ENCODE measurements around the gene THYN1. TPM values are rescaled to one million over a fixed set of nuclear protein-coding genes. Genes with fewer than 3 reads are reported as not detected.

THYN1 gene
- polyA plus RNA-seq, 2 donors: 22.0 to 26.8 TPM

DNA sequence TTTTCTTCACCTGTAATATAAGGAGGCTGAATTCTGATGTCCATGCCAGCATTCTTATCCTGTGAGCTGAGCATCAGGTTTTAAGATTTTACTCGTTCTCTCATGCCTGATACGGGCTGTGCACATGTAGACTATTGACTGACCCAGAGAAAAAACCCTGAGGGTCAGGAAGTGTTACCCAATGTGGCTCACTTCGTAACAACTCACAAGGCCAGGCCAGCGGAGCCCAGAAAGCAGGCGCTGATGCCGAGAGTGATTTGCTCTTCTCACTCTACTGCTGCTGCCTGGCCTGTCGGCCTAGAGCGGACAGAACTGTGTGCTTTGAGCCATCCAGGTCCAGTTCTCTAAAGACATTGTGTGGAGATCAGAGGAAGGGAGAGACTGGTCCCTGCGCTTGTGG is 10.8 kb downstream of the THYN1 start:
- H3K27ac ChIP-seq (ENCODE audit: low read depth in 2 of 2, low read length in 1 of 2): no peak overlapping the region
- no peaks in the 10 kb centered on the region for H3K27me3 ChIP-seq (ENCODE audit: control insufficient read depth in 1 of 2, insufficient read depth in 2 of 2, low read length in 2 of 2)
- H3K4me3 ChIP-seq (ENCODE audit: low read depth in 1 of 2, low read length in 2 of 2): no peak overlapping the region
- peaks cover 19 to 39% of the 10 kb centered on the region in 2 donors for H3K36me3 ChIP-seq (ENCODE audit: control insufficient read depth in 2 of 2, insufficient read depth in 2 of 2, low read length in 1 of 2)
- H3K9me3 ChIP-seq (ENCODE audit: control insufficient read depth in 2 of 2, insufficient read depth in 1 of 2, low read depth in 1 of 2, low read length in 1 of 2): no peaks in the 10 kb centered on the region
- WGBS, 2 donors: 83 to 88% methylated on average over 9 of the region's 9 CpGs
- no peaks in the 10 kb centered on the region for H3K4me1 ChIP-seq (ENCODE audit: control insufficient read depth in 2 of 2, insufficient read depth in 2 of 2, low read length in 1 of 2)

GRCh38 chr11:134240592-134240991 is 12.6 kb downstream of the THYN1 start:
- Histone ChIP-seq H3K36me3 (ENCODE audit: control insufficient read depth in 2 of 2, insufficient read depth in 2 of 2, low read length in 1 of 2) (peaks cover 19 to 32% of the 10 kb centered on the region in 2 donors), H3K4me3 (ENCODE audit: low read depth in 1 of 2, low read length in 2 of 2) (no peak overlapping the region), H3K4me1 (ENCODE audit: control insufficient read depth in 2 of 2, insufficient read depth in 2 of 2, low read length in 1 of 2) (no peaks in the 10 kb centered on the region), H3K9me3 (ENCODE audit: control insufficient read depth in 2 of 2, insufficient read depth in 1 of 2, low read depth in 1 of 2, low read length in 1 of 2) (no peaks in the 10 kb centered on the region), H3K27me3 (ENCODE audit: control insufficient read depth in 1 of 2, insufficient read depth in 2 of 2, low read length in 2 of 2) (no peaks in the 10 kb centered on the region), H3K27ac (ENCODE audit: low read depth in 2 of 2, low read length in 1 of 2) (no peak overlapping the region)
- 65 to 66% methylated on average over 6 of the region's 6 CpGs for WGBS, 2 donors

GRCh38 chr11:134238956-134239355 is 14.2 kb downstream of the THYN1 start:
- Histone ChIP-seq H3K27me3 (ENCODE audit: control insufficient read depth in 1 of 2, insufficient read depth in 2 of 2, low read length in 2 of 2) (no peaks in the 10 kb centered on the region), H3K9me3 (ENCODE audit: control insufficient read depth in 2 of 2, insufficient read depth in 1 of 2, low read depth in 1 of 2, low read length in 1 of 2) (no peaks in the 10 kb centered on the region), H3K4me1 (ENCODE audit: control insufficient read depth in 2 of 2, insufficient read depth in 2 of 2, low read length in 1 of 2) (no peaks in the 10 kb centered on the region), H3K36me3 (ENCODE audit: control insufficient read depth in 2 of 2, insufficient read depth in 2 of 2, low read length in 1 of 2) (peaks cover 16 to 25% of the 10 kb centered on the region in 2 donors), H3K27ac (ENCODE audit: low read depth in 2 of 2, low read length in 1 of 2) (no peak overlapping the region), H3K4me3 (ENCODE audit: low read depth in 1 of 2, low read length in 2 of 2) (no peak overlapping the region)
- 96 to 97% methylated on average over 5 of the region's 5 CpGs for WGBS, 2 donors

DNA sequence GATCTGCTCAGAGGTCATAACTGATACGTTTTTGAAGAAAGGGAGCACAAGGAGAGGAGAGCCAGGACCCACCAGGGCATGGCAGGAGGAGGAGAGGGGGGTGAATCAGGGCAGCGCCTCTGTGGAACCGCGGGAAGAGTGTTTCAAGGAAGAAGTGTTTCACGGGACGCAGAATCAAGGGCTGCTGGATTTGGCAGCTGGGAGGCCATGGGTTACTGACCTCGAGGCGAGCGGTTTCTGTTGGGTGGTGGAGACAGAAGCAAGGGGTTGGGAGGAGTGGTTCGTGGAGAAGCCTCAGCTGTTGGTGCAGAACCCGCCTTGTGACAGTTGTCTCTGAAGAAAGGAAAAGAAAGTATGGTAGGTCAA is 15.6 kb downstream of the THYN1 start:
- Histone ChIP-seq H3K4me3 (ENCODE audit: low read depth in 1 of 2, low read length in 2 of 2) (no peak overlapping the region), H3K36me3 (ENCODE audit: control insufficient read depth in 2 of 2, insufficient read depth in 2 of 2, low read length in 1 of 2) (peaks cover 6 to 23% of the 10 kb centered on the region in 2 donors), H3K9me3 (ENCODE audit: control insufficient read depth in 2 of 2, insufficient read depth in 1 of 2, low read depth in 1 of 2, low read length in 1 of 2) (no peaks in the 10 kb centered on the region), H3K27me3 (ENCODE audit: control insufficient read depth in 1 of 2, insufficient read depth in 2 of 2, low read length in 2 of 2) (no peaks in the 10 kb centered on the region), H3K4me1 (ENCODE audit: control insufficient read depth in 2 of 2, insufficient read depth in 2 of 2, low read length in 1 of 2) (no peaks in the 10 kb centered on the region), H3K27ac (ENCODE audit: low read depth in 2 of 2, low read length in 1 of 2) (no peak overlapping the region)
- WGBS, 2 donors: 89 to 91% methylated on average over 11 of the region's 11 CpGs

GRCh38 chr11:134236834-134237556 is 16.2 kb downstream of the THYN1 start:
- no peaks in the 10 kb centered on the region for H3K4me1 ChIP-seq (ENCODE audit: control insufficient read depth in 2 of 2, insufficient read depth in 2 of 2, low read length in 1 of 2)
- H3K27ac ChIP-seq (ENCODE audit: low read depth in 2 of 2, low read length in 1 of 2): no peak overlapping the region
- H3K36me3 ChIP-seq (ENCODE audit: control insufficient read depth in 2 of 2, insufficient read depth in 2 of 2, low read length in 1 of 2): peaks cover 6 to 23% of the 10 kb centered on the region in 2 donors
- no peak overlapping the region for H3K4me3 ChIP-seq (ENCODE audit: low read depth in 1 of 2, low read length in 2 of 2)
- H3K9me3 ChIP-seq (ENCODE audit: control insufficient read depth in 2 of 2, insufficient read depth in 1 of 2, low read depth in 1 of 2, low read length in 1 of 2): no peaks in the 10 kb centered on the region
- WGBS, 2 donors: 89 to 92% methylated on average over 7 of the region's 7 CpGs
- no peaks in the 10 kb centered on the region for H3K27me3 ChIP-seq (ENCODE audit: control insufficient read depth in 1 of 2, insufficient read depth in 2 of 2, low read length in 2 of 2)

- no peaks in the 10 kb centered on the region for H3K27me3 ChIP-seq (ENCODE audit: control insufficient read depth in 1 of 2, insufficient read depth in 2 of 2, low read length in 2 of 2)
- H3K36me3 ChIP-seq (ENCODE audit: control insufficient read depth in 2 of 2, insufficient read depth in 2 of 2, low read length in 1 of 2): peaks cover 6 to 15% of the 10 kb centered on the region in 2 donors
- 79 to 88% methylated on average over 3 of the region's 3 CpGs for WGBS, 2 donors
- H3K27ac ChIP-seq (ENCODE audit: low read depth in 2 of 2, low read length in 1 of 2): no peak overlapping the region
- no peak overlapping the region for H3K4me3 ChIP-seq (ENCODE audit: low read depth in 1 of 2, low read length in 2 of 2)
- H3K9me3 ChIP-seq (ENCODE audit: control insufficient read depth in 2 of 2, insufficient read depth in 1 of 2, low read depth in 1 of 2, low read length in 1 of 2): no peaks in the 10 kb centered on the region
- H3K4me1 ChIP-seq (ENCODE audit: control insufficient read depth in 2 of 2, insufficient read depth in 2 of 2, low read length in 1 of 2): peaks cover 2 to 4% of the 10 kb centered on the region in 2 donors
These were observed 17.8 kb downstream of the THYN1 start for GRCh38 chr11:134235399-134235798.

DNA sequence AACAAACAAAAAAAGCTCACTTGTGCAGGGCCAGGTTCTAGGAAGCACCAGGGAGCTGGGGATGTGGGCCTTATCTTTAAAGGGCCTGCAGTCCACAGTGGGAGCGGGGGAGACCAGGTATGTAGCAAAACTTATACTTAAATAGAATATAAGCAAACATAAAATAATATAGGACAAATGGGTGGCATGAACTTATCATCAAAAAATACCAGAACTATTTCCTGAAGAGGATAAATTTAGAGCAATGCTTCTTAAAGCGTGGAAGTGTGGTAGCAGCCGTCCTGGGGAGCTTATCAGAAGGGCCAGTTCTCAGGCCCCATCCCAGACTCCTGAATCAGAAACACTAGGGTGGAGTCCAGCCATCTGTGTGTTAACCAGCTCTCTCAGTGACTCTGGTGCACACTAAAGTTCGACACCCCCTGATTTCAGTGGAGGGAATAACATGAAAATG is 19.4 kb downstream of the THYN1 start:
- peaks cover 2 to 4% of the 10 kb centered on the region in 2 donors for H3K4me1 ChIP-seq (ENCODE audit: control insufficient read depth in 2 of 2, insufficient read depth in 2 of 2, low read length in 1 of 2)
- no peak overlapping the region for H3K4me3 ChIP-seq (ENCODE audit: low read depth in 1 of 2, low read length in 2 of 2)
- H3K9me3 ChIP-seq (ENCODE audit: control insufficient read depth in 2 of 2, insufficient read depth in 1 of 2, low read depth in 1 of 2, low read length in 1 of 2): no peaks in the 10 kb centered on the region
- H3K27me3 ChIP-seq (ENCODE audit: control insufficient read depth in 1 of 2, insufficient read depth in 2 of 2, low read length in 2 of 2): no peaks in the 10 kb centered on the region
- peaks cover 3 to 12% of the 10 kb centered on the region in 2 donors for H3K36me3 ChIP-seq (ENCODE audit: control insufficient read depth in 2 of 2, insufficient read depth in 2 of 2, low read length in 1 of 2)
- H3K27ac ChIP-seq (ENCODE audit: low read depth in 2 of 2, low read length in 1 of 2): no peak overlapping the region
- 95% methylated on average over 4 of the region's 4 CpGs for WGBS, 2 donors

- peaks cover 3 to 12% of the 10 kb centered on the region in 2 donors for H3K36me3 ChIP-seq (ENCODE audit: control insufficient read depth in 2 of 2, insufficient read depth in 2 of 2, low read length in 1 of 2)
- WGBS, 2 donors: 74 to 80% methylated on average over 10 of the region's 10 CpGs
- no peaks in the 10 kb centered on the region for H3K9me3 ChIP-seq (ENCODE audit: control insufficient read depth in 2 of 2, insufficient read depth in 1 of 2, low read depth in 1 of 2, low read length in 1 of 2)
- H3K4me1 ChIP-seq (ENCODE audit: control insufficient read depth in 2 of 2, insufficient read depth in 2 of 2, low read length in 1 of 2): peaks cover 2 to 4% of the 10 kb centered on the region in 2 donors
- H3K27me3 ChIP-seq (ENCODE audit: control insufficient read depth in 1 of 2, insufficient read depth in 2 of 2, low read length in 2 of 2): no peaks in the 10 kb centered on the region
- no peak overlapping the region for H3K4me3 ChIP-seq (ENCODE audit: low read depth in 1 of 2, low read length in 2 of 2)
- no peak overlapping the region for H3K27ac ChIP-seq (ENCODE audit: low read depth in 2 of 2, low read length in 1 of 2)
These were observed 21.0 kb downstream of the THYN1 start for GRCh38 chr11:134231958-134232659.

GRCh38 chr11:134230339-134230738 is 22.8 kb downstream of the THYN1 start:
- no peaks in the 10 kb centered on the region for H3K27me3 ChIP-seq (ENCODE audit: control insufficient read depth in 1 of 2, insufficient read depth in 2 of 2, low read length in 2 of 2)
- no peak overlapping the region for H3K4me3 ChIP-seq (ENCODE audit: low read depth in 1 of 2, low read length in 2 of 2)
- H3K4me1 ChIP-seq (ENCODE audit: control insufficient read depth in 2 of 2, insufficient read depth in 2 of 2, low read length in 1 of 2): peaks cover 2 to 4% of the 10 kb centered on the region in 2 donors
- WGBS, 2 donors: 69 to 79% methylated on average over 4 of the region's 4 CpGs
- no peaks in the 10 kb centered on the region for H3K9me3 ChIP-seq (ENCODE audit: control insufficient read depth in 2 of 2, insufficient read depth in 1 of 2, low read depth in 1 of 2, low read length in 1 of 2)
- H3K36me3 ChIP-seq (ENCODE audit: control insufficient read depth in 2 of 2, insufficient read depth in 2 of 2, low read length in 1 of 2): peaks cover 3 to 8% of the 10 kb centered on the region in 2 donors
- no peak overlapping the region for H3K27ac ChIP-seq (ENCODE audit: low read depth in 2 of 2, low read length in 1 of 2)

Data from esophagus (tissue), 2 donors.